GM21423 (cell line): ENCODE data around the gene AMBP.

Experiments
- ATAC-seq: cut with Tn5 transposase; IDR thresholded peaks from one replicate; pipeline ENCODE4 v1.9.1; 2021; ENCODE audit warnings: mild to moderate bottlenecking, moderate library complexity; ENCODE audit not compliant: unreplicated experiment

The AMBP gene

GRCh38 chr9:114034661-114035062 lies 43.4 kb downstream of the AMBP start:
- no peak for ATAC-seq

- ATAC-seq = no peak
Observed at GRCh38 chr9:114034196-114034595, 43.9 kb downstream of the AMBP start.

- no peak for ATAC-seq
Observed at GRCh38 chr9:114033397-114034103, 44.5 kb downstream of the AMBP start.

GRCh38 chr9:114031948-114032840 lies 45.9 kb downstream of the AMBP start:
- ATAC-seq = no peak

GRCh38 chr9:114031037-114031630 lies 47.0 kb downstream of the AMBP start:
- ATAC-seq = no peak

GRCh38 chr9:114030364-114030763 lies 47.7 kb downstream of the AMBP start:
- ATAC-seq = no peak

GRCh38 chr9:114029311-114030170 lies 48.6 kb downstream of the AMBP start:
- no peak for ATAC-seq

- ATAC-seq = no peak
Observed at GRCh38 chr9:114028646-114029045, 49.5 kb downstream of the AMBP start.

GRCh38 chr9:114027863-114028465 lies 50.1 kb downstream of the AMBP start:
- ATAC-seq = no peak

GRCh38 chr9:114027159-114027862 lies 50.8 kb downstream of the AMBP start:
- no peak for ATAC-seq

- ATAC-seq = no peak
Observed at GRCh38 chr9:114026335-114026734, 51.8 kb downstream of the AMBP start.

GRCh38 chr9:114025760-114026159 lies 52.3 kb downstream of the AMBP start:
- no peak for ATAC-seq

GRCh38 chr9:114025196-114025753 lies 52.8 kb downstream of the AMBP start:
- ATAC-seq = no peak

- ATAC-seq = no peak
Observed at GRCh38 chr9:114023961-114024360, 54.1 kb downstream of the AMBP start.

- no peak for ATAC-seq
Observed at GRCh38 chr9:114021578-114021977, 56.5 kb downstream of the AMBP start.

GRCh38 chr9:114017741-114018715 lies 60.1 kb downstream of the AMBP start:
- ATAC-seq = no peak

- no peak for ATAC-seq
Observed at GRCh38 chr9:114016629-114017423, 61.3 kb downstream of the AMBP start.
